UCSD-AML1 (cell line): Measurements from ENCODE around the gene RNPEPL1.

Source experiments
- DNase-seq: peaks from one replicate; lab custom pipeline; 2025; ENCODE audit not compliant: unreplicated experiment; lab: John Stamatoyannopoulos, UW

Gene RNPEPL1

DNA sequence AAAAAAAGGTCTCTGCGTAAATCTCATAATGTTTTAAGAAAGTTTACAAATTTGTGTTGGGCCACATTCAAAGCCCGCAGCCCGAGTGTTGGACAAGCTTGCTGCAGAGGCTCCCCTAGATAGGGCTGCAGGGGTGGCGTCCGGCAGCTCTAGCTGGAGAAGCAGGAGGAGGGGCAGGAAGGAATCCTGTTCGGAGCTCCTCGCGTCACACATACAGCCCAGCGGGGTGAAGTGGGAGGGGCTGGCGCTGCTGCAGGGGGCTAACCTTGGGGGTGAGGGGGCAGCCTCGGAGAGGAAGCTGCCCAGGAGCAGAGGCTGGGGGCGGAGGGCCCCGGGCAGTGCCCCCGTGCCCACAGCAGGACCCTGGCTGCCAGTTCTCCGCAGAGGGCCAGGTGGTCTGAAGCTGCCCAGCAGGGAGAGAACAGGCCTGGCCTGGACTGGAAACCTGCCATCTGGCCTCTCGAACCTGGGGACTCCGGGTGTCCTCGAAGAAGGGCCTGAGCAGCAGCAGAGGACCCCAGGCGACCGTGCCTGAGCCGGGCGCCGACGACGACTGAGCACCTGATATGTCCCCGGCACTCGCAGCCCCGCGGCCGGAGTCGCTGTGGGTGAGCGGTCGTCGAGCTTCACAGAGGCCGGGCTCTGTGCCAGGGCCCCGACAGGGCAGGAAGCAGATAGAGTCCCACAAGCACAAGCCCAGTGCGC is 54.4 kb downstream of the RNPEPL1 start:
- DNase-seq, result peak; percentile 68

DNA sequence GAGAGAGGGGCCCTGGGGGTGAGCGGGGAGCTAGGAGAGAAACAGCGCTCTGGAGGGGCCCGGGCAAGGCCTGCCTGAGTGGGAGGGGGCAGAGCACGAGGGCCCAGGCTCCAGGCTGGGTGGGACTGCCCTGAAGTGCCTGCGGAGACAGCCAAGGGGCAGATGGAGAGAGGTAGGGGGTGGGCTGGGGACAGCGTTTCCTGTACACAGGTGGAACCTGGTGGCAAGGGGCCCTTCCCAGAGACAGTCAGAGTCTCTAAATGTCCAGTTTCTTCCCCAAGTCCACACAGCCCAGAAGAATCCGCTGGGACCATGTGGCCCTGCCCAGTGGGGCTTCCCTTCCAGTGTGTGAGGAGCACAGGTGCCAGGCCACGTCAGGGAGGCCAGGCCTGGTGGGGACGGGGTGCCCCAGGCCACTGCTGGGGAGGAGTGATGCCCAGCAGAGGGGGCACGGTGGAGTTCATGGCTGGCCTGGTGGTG is 55.3 kb downstream of the RNPEPL1 start:
- DNase-seq, result no peak

DNA sequence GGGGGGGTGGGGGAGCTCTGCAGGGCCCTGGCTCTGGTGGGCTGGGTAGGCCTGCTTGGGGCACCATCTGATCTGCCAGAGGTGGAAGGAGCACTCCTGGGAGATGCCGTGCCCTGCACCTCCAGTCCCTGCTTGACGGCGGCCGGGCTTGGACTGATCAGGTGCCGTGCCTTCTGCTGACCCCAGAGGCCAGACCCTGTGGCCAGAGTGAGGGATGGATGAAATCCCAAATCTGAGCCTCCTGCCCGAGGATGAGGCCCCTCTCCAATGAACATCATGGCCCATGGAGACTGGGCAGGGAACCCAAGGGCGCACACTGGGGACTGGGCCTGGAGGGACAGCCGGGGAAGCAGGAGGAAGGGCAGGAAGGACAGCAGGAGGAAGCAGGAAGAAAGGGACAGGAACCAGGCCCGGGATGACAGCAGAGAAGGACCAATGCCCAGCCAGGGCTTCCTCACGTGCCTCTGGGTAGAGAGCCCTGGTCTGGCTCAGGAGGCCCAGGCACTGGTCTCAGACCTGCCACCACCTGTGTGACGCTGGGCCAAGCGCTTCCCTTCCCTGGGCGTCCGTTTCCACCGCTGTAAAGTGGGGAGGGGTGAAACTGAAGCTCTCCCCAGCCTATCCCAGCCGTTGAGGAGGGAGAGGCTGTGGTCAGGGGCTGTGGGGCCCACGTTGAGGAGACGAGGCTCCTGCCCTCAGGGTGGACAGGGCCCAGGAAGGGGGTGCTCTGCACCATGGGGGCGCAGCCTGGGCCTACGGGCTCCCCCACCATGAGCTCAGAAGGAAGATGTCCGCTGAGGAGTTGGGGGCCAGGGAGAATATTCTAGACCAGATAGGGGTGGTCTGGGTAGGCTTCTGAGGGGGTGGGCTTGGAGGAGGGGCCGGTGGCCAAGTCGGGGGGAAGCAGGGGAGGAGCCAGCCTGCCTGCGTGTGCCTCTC is 56.0 kb downstream of the RNPEPL1 start:
- no peak for DNase-seq

DNA sequence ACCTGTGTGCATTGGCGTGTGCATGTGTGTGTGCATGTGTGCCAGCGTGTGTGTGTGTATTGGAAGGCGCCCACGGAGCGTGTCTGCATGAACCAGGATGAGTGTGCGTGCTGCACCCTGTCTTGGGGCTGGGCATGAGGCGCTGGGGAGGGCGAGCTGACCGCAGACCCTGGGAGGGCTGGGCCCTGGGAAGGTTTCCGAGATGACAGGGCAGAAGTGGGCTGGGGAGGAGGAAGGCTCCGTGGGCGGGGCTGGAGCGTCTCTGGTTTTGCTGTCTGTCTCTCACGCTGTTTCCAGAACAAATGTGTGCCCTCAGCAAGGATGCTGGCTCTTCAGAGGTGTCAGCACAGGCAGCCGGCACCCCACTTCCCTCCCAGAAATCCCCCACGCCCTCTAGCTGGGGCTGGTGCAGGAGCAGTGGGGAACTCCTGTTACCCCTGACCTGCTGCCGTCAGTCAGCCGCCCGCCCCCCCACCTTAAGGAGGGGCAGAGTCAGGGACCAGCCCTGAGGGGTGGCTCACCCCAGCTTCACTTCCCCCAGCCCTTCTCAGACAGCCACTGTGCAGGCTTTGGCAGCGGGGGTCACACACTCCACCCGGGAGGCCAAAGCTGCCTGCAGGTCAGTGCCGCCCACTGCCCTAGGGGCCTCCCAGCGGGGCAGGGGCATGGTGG is 56.8 kb downstream of the RNPEPL1 start, which contains the start of gene GPR35:
GPR35 (plus strand) TSS at position 531 of the 672 bp plus-strand sequence. CDS start 4,473 bp downstream, outside the sequence.
- DNase-seq, result peak; percentile 73

DNA sequence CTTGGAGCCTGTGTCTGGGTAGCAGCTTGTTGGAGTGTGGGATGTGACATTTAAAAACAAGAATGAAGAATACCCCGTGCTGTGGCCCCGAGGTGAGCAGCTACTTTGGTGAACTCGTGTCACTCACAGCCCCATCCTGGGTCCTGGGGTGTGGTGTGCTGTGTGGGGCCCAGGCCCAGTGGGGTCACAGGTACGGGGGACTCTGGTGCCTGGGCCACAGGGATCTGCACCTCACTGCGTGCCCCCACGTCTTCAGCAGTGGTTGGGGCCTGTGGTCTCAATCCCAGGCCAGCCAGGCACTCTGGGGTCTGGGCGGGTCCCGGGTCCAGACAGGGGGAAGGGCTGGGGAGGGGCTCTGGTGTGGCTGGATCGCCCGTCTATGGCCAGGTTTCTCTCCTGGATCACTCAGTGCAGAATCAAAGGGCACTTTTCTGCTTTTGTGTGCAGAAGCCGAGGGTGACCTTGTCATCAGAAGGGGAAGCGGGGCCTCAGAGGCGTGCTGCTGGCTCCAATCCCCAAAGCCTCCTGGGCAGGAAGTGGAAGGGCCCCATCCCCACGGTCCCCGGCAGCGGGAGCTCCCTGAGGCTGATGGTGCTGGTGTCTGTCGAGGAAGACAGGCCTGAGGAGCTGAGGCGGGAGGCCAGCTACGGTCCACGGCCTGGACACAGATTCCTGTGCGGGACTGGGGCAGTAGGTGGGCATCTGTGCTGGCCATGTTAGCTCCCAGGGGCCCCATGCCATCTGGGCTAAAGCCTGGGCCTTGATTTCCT is 58.4 kb downstream of the RNPEPL1 start:
- DNase-seq, result peak; percentile 47

DNA sequence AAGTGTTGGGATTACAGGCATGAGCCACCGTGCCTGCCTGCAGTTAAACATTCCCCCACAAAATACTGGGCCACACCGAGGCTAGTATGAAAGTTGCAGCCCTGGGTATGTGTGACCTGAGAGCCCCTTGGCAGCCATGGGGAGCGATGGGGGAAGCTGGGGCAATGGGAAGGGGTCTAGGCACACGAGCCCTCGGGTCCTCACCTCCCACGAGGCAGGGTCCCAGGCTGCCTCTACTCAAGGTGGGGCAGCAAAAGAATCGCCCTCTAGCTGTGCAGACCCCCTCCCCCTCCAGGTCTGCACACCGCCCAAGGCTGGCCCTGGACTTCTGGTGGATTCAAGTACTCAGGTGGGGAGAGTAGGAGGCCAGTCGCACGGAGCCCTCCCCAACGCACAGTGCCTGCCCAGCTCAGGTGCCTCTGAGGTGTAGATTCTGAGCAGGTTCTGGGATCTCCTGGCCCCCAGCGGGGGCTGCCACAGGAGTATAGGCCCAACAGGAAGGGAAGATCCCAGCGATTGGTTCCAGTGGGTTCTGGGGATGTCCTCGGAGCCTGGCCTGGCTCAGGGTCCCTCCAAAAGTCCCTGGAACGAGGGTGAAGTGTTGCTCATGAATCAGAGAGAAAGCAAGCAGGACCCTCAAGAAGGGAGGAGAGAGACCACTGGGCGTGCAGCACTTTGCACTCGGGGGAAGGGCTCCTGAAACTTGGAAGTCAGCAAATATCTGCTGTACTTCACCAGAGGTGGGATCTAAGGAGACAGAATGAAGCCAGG is 59.6 kb downstream of the RNPEPL1 start:
- no peak for DNase-seq

DNA sequence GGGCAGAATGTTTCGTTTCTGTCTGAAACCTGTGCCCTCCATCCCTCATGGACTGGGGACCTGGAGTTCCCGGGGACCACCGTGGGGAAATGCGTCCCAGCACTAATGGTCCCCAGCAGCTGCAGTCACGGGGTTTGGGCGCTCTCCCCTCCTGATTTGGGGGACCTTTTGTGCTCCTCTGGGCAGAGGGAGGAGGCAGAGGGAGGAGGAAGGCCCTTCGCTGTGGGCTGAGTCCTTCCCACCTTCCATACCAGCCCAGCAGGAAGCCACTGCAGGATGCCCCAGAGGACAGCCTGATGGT is 60.2 kb downstream of the RNPEPL1 start:
- DNase-seq, result no peak

DNA sequence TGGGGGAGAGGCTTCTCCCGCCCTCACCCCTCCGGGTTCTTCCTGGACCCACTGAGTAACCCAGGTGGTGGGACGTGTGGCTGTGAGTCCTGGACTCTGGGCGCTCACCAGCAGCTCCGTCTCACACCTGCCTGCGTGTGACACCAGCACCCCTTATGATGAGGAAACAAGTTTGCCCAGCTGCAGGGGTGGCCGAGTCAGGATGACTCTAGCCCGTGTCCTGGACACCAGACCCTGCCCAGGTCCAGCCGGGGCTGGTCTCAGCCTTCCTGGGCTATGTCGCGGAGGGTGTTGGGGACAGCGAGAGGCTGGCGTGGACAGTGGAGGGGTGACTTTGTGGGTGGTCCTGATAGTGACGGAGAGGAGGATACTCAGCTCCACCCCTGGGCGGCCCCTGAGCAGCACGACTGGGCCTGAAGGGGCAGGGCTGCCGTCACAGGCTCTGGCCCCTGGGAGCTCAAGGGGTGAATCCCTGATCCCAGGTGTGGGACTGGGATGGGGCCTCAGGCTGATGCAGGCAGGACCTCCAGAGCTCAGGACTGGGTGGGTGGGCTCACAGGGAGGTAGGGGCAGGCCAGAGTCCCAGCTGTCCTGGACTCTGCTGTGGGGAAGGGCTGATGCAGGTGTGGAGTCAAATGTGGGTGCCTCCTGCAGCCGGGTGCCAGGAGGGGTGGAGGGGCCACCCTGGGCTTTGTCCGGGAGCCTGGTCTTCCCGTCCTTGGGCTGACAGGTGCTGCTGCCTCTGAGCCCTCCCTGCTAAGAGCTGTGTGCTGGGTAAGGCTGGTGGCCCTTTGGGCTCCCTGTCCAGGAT is 60.7 kb downstream of the RNPEPL1 start:
- DNase-seq, result no peak

DNA sequence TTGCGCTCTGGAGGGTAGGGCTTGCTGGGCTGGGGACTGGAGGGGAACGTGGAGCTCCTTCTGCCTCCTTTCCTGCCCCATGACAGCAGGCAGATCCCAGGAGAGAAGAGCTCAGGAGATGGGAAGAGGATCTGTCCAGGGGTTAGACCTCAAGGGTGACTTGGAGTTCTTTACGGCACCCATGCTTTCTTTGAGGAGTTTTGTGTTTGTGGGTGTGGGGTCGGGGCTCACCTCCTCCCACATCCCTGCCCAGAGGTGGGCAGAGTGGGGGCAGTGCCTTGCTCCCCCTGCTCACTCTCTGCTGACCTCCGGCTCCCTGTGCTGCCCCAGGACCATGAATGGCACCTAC is 61.3 kb downstream of the RNPEPL1 start:
- no peak for DNase-seq

DNA sequence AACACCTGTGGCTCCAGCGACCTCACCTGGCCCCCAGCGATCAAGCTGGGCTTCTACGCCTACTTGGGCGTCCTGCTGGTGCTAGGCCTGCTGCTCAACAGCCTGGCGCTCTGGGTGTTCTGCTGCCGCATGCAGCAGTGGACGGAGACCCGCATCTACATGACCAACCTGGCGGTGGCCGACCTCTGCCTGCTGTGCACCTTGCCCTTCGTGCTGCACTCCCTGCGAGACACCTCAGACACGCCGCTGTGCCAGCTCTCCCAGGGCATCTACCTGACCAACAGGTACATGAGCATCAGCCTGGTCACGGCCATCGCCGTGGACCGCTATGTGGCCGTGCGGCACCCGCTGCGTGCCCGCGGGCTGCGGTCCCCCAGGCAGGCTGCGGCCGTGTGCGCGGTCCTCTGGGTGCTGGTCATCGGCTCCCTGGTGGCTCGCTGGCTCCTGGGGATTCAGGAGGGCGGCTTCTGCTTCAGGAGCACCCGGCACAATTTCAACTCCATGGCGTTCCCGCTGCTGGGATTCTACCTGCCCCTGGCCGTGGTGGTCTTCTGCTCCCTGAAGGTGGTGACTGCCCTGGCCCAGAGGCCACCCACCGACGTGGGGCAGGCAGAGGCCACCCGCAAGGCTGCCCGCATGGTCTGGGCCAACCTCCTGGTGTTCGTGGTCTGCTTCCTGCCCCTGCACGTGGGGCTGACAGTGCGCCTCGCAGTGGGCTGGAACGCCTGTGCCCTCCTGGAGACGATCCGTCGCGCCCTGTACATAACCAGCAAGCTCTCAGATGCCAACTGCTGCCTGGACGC is 61.9 kb downstream of the RNPEPL1 start:
- no peak for DNase-seq
